Upper lobe of left lung (tissue), 4 donors: ENCODE results near the gene PLEKHF1.

Experiments used
- CTCF ChIP-seq, 6 experiments: fragments of 450-650 bp in 4 of 6; fragments of 200-600 bp in 2 of 6; sonication (generic) in 2 of 6; IDR thresholded peaks; one replicate each; pipeline ENCODE4 v1.5.1; 2016 to 2019; ENCODE audit warnings: antibody characterized with exemption in 6 of 6
- POLR2AphosphoS5 ChIP-seq, 2 donors: sonication (generic); formaldehyde crosslinking; IDR thresholded peaks; one replicate each; pipeline ENCODE4 v1.5.1; 2017; ENCODE audit warnings: antibody characterized with exemption in 2 of 2

DNA sequence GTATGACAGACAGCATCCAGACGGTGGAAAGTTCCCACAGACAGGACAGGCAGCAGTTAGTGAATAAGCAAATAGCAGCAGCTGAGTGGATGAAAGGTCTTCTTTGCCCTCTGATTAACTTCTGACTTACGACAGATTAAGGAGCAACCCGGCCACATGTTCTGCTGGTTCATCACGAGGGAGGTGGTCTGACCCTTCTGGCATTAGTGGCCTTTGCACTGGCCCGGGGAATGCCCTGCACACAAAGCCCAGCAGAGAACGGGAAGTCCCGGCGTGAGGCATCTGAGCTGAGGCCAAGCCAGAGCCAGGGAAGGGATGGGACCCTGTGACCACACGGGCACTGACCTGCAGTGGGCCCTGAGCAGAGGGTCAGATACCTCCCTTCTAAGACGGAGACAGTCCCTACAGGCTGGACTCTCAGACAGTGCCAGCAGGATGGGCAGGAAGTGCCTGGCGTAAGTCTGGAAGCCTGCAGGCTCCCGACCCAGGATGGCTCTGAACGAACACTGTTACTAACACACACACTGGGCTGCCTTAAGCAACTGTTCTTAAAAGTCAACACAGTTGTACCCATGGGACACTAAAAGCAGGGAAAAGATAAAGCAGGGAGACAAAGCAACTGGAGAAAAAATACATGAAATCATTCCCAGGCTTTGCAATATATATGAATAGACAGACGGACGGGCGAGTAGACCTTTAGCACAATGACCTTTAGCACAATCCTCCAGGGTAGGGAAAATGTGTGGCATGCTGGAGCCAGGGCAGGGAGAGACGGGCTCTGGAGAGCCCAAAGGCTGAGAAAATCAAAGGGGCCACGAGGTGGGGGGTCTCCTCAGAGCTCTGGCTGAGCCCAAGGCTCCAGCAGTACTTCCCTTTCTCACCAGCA lies 43.5 kb downstream of the PLEKHF1 start:
- TF ChIP-seq CTCF (IDR thresholded peaks at IDR 0.05) = no peak
- TF ChIP-seq POLR2AphosphoS5 (IDR thresholded peaks at IDR 0.05) = no peak
